ENCODE data around the gene OLFM1.

The OLFM1 gene

DNA sequence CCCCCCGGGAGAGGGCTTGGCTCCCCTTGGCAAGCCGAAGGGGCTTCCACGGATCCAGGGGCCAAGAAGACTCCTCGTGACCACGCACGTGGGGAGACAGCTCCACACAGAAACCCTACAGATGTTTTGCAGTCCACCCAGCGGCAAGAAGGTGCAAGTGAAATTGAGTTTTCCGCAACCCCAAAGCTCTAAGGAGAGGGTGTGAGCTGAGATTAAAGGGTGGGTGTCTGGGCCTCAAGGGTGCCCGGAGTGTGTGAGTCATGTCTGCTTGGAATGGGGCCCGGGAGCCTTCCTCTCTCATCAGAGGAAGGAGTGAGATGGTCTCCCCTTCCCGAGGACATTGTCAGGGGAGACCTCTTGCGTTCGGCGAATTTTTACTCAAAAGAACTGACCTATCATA lies 79.1 kb downstream of the OLFM1 start:
- no peak overlapping the region for H3K4me3 ChIP-seq (ENCODE audit: insufficient read length, low read depth)
- TF ChIP-seq SUZ12 (IDR thresholded peaks at IDR 0.05; ENCODE audit: extremely low read depth, insufficient read depth, insufficient read length) (no peak), ZNF274 (IDR thresholded peaks at IDR 0.05; ENCODE audit: low read depth, low read length) (no peak), YY1 (IDR thresholded peaks at IDR 0.05; ENCODE audit: insufficient read depth, insufficient read length) (no peak)
- H3K9ac ChIP-seq (ENCODE audit: insufficient read length, low read depth) = no peak overlapping the region
- DNase-seq (ENCODE audit: low read depth, low spot score) = no peak
- H3K4me1 ChIP-seq (ENCODE audit: insufficient read depth, insufficient read length) = peaks cover 2% of the 10 kb centered on the region
- H3K36me3 ChIP-seq (ENCODE audit: insufficient read depth, insufficient read length, low read length) = no peaks in the 10 kb centered on the region
- H3K27me3 ChIP-seq (ENCODE audit: insufficient read depth, insufficient read length) = no peaks in the 10 kb centered on the region
- no peaks in the 10 kb centered on the region for H3K9me3 ChIP-seq (ENCODE audit: insufficient read depth, low read length)

DNA sequence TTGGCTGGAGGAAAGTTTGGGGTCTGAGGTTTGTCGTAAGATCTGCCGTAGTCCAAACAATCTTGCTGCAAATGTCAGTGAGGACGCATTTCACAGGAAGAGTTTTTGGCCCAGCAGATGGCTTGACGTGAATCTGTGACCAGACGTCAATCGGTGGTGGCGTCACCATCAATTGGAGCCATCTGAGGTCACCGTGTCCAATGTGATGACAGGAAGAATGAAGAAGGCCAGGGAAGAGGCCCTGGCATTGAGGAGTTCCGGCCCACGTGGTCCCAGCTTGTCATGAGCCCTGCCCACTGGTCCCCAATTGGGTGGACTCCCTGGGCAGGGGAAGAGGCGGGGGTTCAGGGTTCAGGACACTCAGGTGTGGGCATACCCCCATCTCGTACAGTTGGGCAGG lies 79.9 kb downstream of the OLFM1 start:
- no peaks in the 10 kb centered on the region for H3K9me3 ChIP-seq (ENCODE audit: insufficient read depth, low read length)
- no peak overlapping the region for H3K9ac ChIP-seq (ENCODE audit: insufficient read length, low read depth)
- TF ChIP-seq YY1 (IDR thresholded peaks at IDR 0.05; ENCODE audit: insufficient read depth, insufficient read length) = no peak
- TF ChIP-seq SUZ12 (IDR thresholded peaks at IDR 0.05; ENCODE audit: extremely low read depth, insufficient read depth, insufficient read length) = no peak
- no peak for TF ChIP-seq ZNF274 (IDR thresholded peaks at IDR 0.05; ENCODE audit: low read depth, low read length)
- H3K27me3 ChIP-seq (ENCODE audit: insufficient read depth, insufficient read length) = no peaks in the 10 kb centered on the region
- H3K36me3 ChIP-seq (ENCODE audit: insufficient read depth, insufficient read length, low read length) = no peaks in the 10 kb centered on the region
- DNase-seq (ENCODE audit: low read depth, low spot score) = no peak
- no peak overlapping the region for H3K4me3 ChIP-seq (ENCODE audit: insufficient read length, low read depth)
- H3K4me1 ChIP-seq (ENCODE audit: insufficient read depth, insufficient read length) = peaks cover 2% of the 10 kb centered on the region

DNA sequence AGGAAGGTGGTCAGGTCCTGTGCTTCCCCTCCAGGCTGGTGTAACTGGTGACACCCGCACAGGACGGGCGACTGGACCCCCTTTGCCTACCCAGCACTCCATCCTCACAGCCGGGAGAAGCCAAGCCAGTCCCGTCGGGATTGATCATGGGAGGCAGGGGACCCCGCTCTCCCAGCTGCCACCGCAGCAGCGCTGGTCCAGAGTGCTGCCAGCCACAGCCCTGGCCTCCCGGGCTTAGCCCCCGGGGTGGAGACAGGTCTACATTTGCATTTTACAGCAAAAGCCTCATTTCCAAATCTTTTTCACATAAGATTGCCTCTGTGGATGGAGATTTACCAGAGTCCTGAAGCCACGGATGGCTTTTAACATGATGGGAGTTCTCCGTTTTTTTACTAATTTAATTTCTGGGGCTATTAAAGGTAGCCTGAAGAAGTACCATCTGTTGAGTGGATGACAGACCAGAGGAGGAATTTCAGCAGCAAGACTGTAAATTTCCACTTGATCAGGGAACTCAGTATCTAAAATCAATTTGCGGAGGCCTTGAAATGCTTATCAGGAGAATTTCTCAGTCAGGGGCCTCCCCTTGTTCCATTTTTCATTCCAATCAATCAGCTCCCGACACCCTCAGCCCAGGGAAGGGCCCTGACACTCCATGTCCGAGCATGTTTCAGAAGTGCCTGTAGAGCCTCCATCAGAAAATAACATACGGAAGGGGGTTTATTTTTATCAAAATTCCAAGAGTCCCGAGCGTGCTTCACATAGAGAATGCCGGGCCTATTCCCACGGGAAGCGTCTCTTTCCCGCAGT lies 80.6 kb downstream of the OLFM1 start:
- no peaks in the 10 kb centered on the region for H3K27me3 ChIP-seq (ENCODE audit: insufficient read depth, insufficient read length)

DNA sequence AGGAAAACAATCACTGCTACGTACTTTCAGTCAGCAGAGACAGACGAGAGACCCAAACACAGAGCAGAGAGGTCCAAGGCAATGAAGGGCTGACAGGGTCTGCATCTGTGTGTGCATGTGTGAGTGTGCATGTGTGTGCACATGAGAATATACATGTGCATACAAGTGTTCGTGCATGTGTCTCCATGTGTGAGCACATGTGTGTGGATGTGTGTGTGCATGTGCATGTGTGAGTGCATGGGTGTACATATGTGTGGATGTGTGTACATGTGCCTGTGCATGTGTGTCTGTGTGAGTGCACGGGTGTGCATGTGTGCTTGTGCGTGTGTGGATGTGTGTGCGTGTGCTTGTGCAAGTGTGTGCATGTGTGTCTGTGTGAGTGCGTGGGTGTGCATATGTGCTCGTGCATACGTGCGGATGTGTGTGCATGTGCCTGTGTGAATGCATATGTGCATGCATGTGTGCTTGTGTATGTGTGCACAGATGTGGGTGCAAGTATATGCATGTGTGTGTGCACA lies 82.3 kb downstream of the OLFM1 start:
- no peak overlapping the region for H3K4me3 ChIP-seq (ENCODE audit: insufficient read length, low read depth)
- no peaks in the 10 kb centered on the region for H3K9me3 ChIP-seq (ENCODE audit: insufficient read depth, low read length)
- TF ChIP-seq SUZ12 (IDR thresholded peaks at IDR 0.05; ENCODE audit: extremely low read depth, insufficient read depth, insufficient read length) (no peak), ZNF274 (IDR thresholded peaks at IDR 0.05; ENCODE audit: low read depth, low read length) (no peak), YY1 (IDR thresholded peaks at IDR 0.05; ENCODE audit: insufficient read depth, insufficient read length) (no peak)
- no peak for DNase-seq (ENCODE audit: low read depth, low spot score)
- H3K9ac ChIP-seq (ENCODE audit: insufficient read length, low read depth) = no peak overlapping the region
- peaks cover 2% of the 10 kb centered on the region for H3K4me1 ChIP-seq (ENCODE audit: insufficient read depth, insufficient read length)
- H3K27me3 ChIP-seq (ENCODE audit: insufficient read depth, insufficient read length) = peaks cover 1% of the 10 kb centered on the region
- H3K36me3 ChIP-seq (ENCODE audit: insufficient read depth, insufficient read length, low read length) = no peaks in the 10 kb centered on the region

More for the DNA sequence above, 80.6 kb downstream of the OLFM1 start:
- H3K4me3 ChIP-seq (ENCODE audit: insufficient read length, low read depth) = no peak overlapping the region
- H3K4me1 ChIP-seq (ENCODE audit: insufficient read depth, insufficient read length) = peaks cover 2% of the 10 kb centered on the region
- no peak overlapping the region for H3K9ac ChIP-seq (ENCODE audit: insufficient read length, low read depth)
- no peak for TF ChIP-seq YY1 (IDR thresholded peaks at IDR 0.05; ENCODE audit: insufficient read depth, insufficient read length)
- TF ChIP-seq SUZ12 (IDR thresholded peaks at IDR 0.05; ENCODE audit: extremely low read depth, insufficient read depth, insufficient read length) = no peak
- no peak for TF ChIP-seq ZNF274 (IDR thresholded peaks at IDR 0.05; ENCODE audit: low read depth, low read length)
- no peaks in the 10 kb centered on the region for H3K36me3 ChIP-seq (ENCODE audit: insufficient read depth, insufficient read length, low read length)
- H3K9me3 ChIP-seq (ENCODE audit: insufficient read depth, low read length) = no peaks in the 10 kb centered on the region
- no peak for DNase-seq (ENCODE audit: low read depth, low spot score)

DNA sequence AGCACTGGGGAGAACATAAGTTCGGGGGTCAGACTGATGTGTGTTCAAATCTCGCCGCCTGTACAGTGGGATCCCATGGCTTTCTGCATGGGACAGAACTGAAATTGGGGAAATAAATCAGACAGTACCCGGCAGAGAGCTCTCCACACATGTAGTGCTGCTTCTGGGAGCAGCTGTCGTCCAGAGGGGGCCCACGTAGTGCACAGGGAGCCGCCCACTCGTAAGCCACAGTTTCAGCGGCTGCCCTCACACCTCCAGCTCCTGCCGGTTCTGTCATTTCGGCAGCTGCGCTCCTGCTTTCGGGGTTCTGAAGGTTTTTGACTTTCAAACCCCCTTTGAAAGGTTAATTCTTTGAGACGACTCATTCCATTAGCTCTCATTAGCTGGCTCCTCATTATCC lies 83.1 kb downstream of the OLFM1 start:
- TF ChIP-seq ZNF274 (IDR thresholded peaks at IDR 0.05; ENCODE audit: low read depth, low read length) = no peak
- TF ChIP-seq SUZ12 (IDR thresholded peaks at IDR 0.05; ENCODE audit: extremely low read depth, insufficient read depth, insufficient read length) = no peak
- no peak for TF ChIP-seq YY1 (IDR thresholded peaks at IDR 0.05; ENCODE audit: insufficient read depth, insufficient read length)
- Histone ChIP-seq H3K36me3 (ENCODE audit: insufficient read depth, insufficient read length, low read length) (no peaks in the 10 kb centered on the region), H3K4me1 (ENCODE audit: insufficient read depth, insufficient read length) (peaks cover 2% of the 10 kb centered on the region), H3K27me3 (ENCODE audit: insufficient read depth, insufficient read length) (peaks cover 3% of the 10 kb centered on the region), H3K4me3 (ENCODE audit: insufficient read length, low read depth) (no peak overlapping the region), H3K9ac (ENCODE audit: insufficient read length, low read depth) (no peak overlapping the region), H3K9me3 (ENCODE audit: insufficient read depth, low read length) (no peaks in the 10 kb centered on the region)
- no peak for DNase-seq (ENCODE audit: low read depth, low spot score)

Measured in NT2/D1 (cell line).